ENCODE data around the gene CD4. TPM values are rescaled to one million over a fixed set of nuclear protein-coding genes. Genes with fewer than 3 reads are reported as not detected.

Gene CD4
- total RNA-seq, 1 donor from 2014 or later = 0.62 TPM

GRCh38 chr12:6758506-6759095 is 30.7 kb upstream of the CD4 start:
- no peak overlapping the region for H3K4me3 Mint-ChIP-seq (ENCODE audit: unreplicated experiment)
- H3K27ac Mint-ChIP-seq (ENCODE audit: unreplicated experiment) = no peak overlapping the region
- TF ChIP-seq, protein P1, sequence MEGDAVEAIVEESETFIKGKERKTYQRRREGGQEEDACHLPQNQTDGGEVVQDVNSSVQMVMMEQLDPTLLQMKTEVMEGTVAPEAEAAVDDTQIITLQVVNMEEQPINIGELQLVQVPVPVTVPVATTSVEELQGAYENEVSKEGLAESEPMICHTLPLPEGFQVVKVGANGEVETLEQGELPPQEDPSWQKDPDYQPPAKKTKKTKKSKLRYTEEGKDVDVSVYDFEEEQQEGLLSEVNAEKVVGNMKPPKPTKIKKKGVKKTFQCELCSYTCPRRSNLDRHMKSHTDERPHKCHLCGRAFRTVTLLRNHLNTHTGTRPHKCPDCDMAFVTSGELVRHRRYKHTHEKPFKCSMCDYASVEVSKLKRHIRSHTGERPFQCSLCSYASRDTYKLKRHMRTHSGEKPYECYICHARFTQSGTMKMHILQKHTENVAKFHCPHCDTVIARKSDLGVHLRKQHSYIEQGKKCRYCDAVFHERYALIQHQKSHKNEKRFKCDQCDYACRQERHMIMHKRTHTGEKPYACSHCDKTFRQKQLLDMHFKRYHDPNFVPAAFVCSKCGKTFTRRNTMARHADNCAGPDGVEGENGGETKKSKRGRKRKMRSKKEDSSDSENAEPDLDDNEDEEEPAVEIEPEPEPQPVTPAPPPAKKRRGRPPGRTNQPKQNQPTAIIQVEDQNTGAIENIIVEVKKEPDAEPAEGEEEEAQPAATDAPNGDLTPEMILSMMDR (IDR thresholded peaks at IDR 0.05) = no peak
- H3K9me3 Mint-ChIP-seq (ENCODE audit: unreplicated experiment) = no peaks in the 10 kb centered on the region
- no peaks in the 10 kb centered on the region for H3K27me3 Mint-ChIP-seq (ENCODE audit: unreplicated experiment)
- no peak for DNase-seq (ENCODE audit: extremely low spot score, unreplicated experiment)
- H3K4me1 Mint-ChIP-seq (ENCODE audit: unreplicated experiment) = peaks cover 32% of the 10 kb centered on the region
- H3K36me3 Mint-ChIP-seq (ENCODE audit: unreplicated experiment) = no peaks in the 10 kb centered on the region

DNA sequence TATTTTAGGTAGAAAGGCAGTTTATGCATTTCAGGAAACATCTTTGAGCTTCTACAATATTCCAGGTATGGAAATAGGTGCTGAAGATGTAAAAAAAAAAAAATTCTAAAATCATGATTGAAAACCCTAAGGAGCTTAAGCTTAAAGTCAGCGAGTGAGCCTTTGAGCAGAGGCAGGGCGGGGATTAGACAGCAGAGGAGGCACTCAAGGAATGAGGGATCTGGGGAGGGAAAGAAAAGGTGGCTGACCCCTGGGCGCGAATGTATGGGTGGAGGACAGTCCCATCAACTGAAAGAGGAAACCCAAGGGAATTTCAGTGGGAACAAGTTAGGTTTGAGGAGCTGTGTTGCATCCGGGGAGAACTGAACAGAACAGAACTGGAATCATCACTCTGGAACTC is 29.6 kb upstream of the CD4 start:
- Mint-ChIP-seq H3K27me3 (ENCODE audit: unreplicated experiment) (no peaks in the 10 kb centered on the region), H3K4me3 (ENCODE audit: unreplicated experiment) (no peak overlapping the region), H3K27ac (ENCODE audit: unreplicated experiment) (peak overlapping the region; percentile 2), H3K9me3 (ENCODE audit: unreplicated experiment) (no peaks in the 10 kb centered on the region), H3K4me1 (ENCODE audit: unreplicated experiment) (peaks cover 31% of the 10 kb centered on the region), H3K36me3 (ENCODE audit: unreplicated experiment) (no peaks in the 10 kb centered on the region)
- no peak for DNase-seq (ENCODE audit: extremely low spot score, unreplicated experiment)
- TF ChIP-seq, protein P1 (IDR thresholded peaks at IDR 0.05) = no peak

DNA sequence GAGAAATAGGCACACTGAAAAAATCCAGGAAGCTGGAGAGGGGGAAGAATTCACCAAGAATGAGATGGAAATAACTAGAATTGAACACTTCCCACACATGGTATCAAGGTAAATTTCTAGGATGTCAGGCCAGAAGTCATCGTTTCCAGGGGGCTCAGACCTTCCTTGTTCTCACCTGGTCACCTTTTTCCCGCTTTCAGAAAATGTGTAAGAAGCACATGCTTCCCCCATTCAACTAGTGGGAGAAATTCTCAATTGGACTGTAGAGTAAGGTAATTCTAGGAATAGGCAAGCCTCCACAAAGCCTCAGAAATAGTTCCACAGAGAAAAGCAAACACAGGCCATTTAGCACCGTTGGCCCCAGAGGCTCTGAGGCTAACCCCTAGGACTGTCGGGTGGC is 25.9 kb upstream of the CD4 start:
- no peaks in the 10 kb centered on the region for H3K27me3 Mint-ChIP-seq (ENCODE audit: unreplicated experiment)
- H3K9me3 Mint-ChIP-seq (ENCODE audit: unreplicated experiment) = no peaks in the 10 kb centered on the region
- H3K4me3 Mint-ChIP-seq (ENCODE audit: unreplicated experiment) = peak overlapping the region; percentile 70
- peak overlapping the region; percentile 97 for H3K27ac Mint-ChIP-seq (ENCODE audit: unreplicated experiment)
- TF ChIP-seq, protein P1 (IDR thresholded peaks at IDR 0.05) = no peak
- DNase-seq (ENCODE audit: extremely low spot score, unreplicated experiment) = no peak
- no peaks in the 10 kb centered on the region for H3K36me3 Mint-ChIP-seq (ENCODE audit: unreplicated experiment)
- H3K4me1 Mint-ChIP-seq (ENCODE audit: unreplicated experiment) = peaks cover 50% of the 10 kb centered on the region

DNA sequence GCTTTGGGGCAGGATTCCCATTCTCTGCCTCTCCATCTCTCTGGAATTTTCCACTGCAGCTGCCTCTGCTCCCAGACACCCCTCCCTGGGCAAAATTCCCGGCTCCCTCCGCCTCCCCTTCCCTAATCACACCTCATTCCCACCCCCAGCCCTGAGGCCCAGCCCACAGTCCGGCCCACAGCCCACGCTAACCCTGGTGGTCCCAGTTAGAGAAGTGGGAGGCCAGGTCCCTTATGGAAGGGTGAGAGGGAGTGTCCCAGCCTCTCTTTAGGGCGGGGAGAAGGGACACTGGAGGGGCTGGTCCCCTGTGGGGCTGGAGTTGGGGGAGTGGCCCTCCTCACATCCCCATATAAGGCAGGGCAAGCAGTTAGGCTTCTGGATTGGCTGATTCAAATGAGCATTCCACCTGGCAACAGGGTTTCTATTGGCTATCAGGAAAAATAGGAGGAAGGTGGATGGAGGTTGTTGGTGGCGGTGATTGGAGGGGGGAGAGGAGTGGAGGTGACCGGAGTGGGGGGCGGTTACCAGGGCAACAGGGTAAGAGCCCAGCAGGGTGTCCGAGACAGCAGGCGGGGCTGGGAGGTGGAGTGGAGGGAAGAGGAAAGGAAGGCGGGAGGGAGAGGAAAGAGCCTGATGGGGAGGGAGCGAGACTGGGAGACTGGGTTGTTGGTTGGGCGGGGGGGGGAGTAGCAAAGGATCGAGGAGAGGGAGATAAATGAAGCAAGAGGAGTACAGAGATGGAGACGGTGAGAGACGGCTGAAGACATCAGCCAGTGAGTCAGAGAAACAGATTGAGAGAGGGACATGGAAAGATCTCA is 25.1 kb upstream of the CD4 start:
- H3K27me3 Mint-ChIP-seq (ENCODE audit: unreplicated experiment) = no peaks in the 10 kb centered on the region
- peak overlapping the region; percentile 70 for H3K4me3 Mint-ChIP-seq (ENCODE audit: unreplicated experiment)
- H3K27ac Mint-ChIP-seq (ENCODE audit: unreplicated experiment) = peak overlapping the region; percentile 97
- H3K36me3 Mint-ChIP-seq (ENCODE audit: unreplicated experiment) = no peaks in the 10 kb centered on the region
- peaks cover 58% of the 10 kb centered on the region for H3K4me1 Mint-ChIP-seq (ENCODE audit: unreplicated experiment)
- TF ChIP-seq, protein P1 (IDR thresholded peaks at IDR 0.05) = no peak
- no peaks in the 10 kb centered on the region for H3K9me3 Mint-ChIP-seq (ENCODE audit: unreplicated experiment)
- peak; percentile 97 for DNase-seq (ENCODE audit: extremely low spot score, unreplicated experiment)

DNA sequence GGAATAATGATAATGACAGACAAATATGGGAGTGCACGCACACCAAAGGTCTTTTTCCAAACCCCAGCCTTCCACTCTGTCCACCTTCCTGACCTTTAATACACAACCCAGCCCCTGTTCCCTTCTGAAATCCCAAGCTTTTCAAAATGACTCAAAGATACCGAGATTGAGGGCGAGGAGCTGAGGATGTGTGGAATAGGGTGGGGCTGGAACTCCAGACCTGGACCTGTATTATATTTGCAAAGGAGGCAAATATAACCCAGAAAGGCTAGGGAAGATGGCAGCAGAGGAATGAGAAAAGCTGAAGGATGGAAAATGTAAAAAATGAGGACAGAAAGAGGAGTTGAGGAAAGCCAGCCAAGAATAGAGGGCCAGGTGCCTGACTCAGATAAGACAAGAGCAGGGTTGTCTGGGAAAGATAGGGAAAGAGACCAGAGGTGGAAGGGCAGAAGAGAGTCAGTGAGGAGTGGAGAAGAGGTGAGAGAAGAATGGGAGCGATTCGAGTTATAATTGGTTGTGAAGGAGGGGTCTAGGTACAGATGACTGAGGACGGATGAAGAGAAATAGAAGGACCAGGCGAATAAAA is 24.2 kb upstream of the CD4 start:
- Mint-ChIP-seq H3K27me3 (ENCODE audit: unreplicated experiment) (no peaks in the 10 kb centered on the region), H3K4me3 (ENCODE audit: unreplicated experiment) (peak overlapping the region; percentile 77), H3K27ac (ENCODE audit: unreplicated experiment) (peak overlapping the region; percentile 97), H3K4me1 (ENCODE audit: unreplicated experiment) (peaks cover 57% of the 10 kb centered on the region), H3K36me3 (ENCODE audit: unreplicated experiment) (peaks cover 3% of the 10 kb centered on the region), H3K9me3 (ENCODE audit: unreplicated experiment) (no peaks in the 10 kb centered on the region)
- no peak for DNase-seq (ENCODE audit: extremely low spot score, unreplicated experiment)
- TF ChIP-seq, protein P1 (IDR thresholded peaks at IDR 0.05) = no peak

Data from osteocyte (in vitro differentiated cells).